ENCODE measurements around the gene GNRH2. TPM values are rescaled to one million over a fixed set of nuclear protein-coding genes. Genes with fewer than 3 reads are reported as not detected.
A peak's percentile ranks its signal among the peaks of the same experiment; 100 is the strongest.
"Not testable (repeated sequence)": the region's sequence is repeated elsewhere in the genome, so short reads cannot be mapped to it uniquely, and the experiment has no call there.

The GNRH2 gene
- polyA plus RNA-seq, 4 donors, result 0.27 to 0.43 TPM; not detected in 2

- DNase-seq (ENCODE audit: low read depth in 4 of 4, low spot score in 3 of 4), result peak in 1 of 4 donors; percentile 30
These were observed 1.5 kb upstream of the GNRH2 start for GRCh38 chr20:3041854-3042409.

- peak in 1 of 4 donors; percentile 13 for DNase-seq (ENCODE audit: low read depth in 4 of 4, low spot score in 3 of 4)
These were observed 797 bp upstream of the GNRH2 start for GRCh38 chr20:3042625-3043024.

DNA sequence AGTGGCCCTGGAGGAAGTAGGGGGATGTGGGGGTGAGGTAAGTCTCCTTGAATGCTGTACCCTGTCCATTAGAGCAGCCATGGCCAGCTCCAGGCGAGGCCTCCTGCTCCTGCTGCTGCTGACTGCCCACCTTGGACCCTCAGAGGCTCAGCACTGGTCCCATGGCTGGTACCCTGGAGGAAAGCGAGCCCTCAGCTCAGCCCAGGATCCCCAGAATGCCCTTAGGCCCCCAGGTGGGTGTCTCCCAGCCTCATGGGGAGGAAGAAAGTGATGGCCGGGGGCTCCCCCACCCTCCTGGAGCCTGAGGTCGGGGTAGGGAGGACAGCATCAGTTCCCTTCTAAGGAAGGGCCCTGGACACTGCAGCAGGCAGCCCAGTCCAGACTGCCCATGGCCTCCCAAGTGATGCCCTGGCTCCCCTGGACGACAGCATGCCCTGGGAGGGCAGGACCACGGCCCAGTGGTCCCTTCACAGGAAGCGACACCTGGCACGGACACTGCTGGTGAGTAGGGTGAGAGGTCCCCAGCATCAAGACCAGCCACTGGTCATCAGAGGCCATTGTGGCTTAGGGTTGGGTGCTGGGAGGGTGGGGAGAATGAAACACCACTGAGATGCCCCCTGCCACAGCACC lies 1.0 kb downstream of the GNRH2 start:
- DNase-seq (ENCODE audit: low read depth in 4 of 4, low spot score in 3 of 4), result no peak

DNA sequence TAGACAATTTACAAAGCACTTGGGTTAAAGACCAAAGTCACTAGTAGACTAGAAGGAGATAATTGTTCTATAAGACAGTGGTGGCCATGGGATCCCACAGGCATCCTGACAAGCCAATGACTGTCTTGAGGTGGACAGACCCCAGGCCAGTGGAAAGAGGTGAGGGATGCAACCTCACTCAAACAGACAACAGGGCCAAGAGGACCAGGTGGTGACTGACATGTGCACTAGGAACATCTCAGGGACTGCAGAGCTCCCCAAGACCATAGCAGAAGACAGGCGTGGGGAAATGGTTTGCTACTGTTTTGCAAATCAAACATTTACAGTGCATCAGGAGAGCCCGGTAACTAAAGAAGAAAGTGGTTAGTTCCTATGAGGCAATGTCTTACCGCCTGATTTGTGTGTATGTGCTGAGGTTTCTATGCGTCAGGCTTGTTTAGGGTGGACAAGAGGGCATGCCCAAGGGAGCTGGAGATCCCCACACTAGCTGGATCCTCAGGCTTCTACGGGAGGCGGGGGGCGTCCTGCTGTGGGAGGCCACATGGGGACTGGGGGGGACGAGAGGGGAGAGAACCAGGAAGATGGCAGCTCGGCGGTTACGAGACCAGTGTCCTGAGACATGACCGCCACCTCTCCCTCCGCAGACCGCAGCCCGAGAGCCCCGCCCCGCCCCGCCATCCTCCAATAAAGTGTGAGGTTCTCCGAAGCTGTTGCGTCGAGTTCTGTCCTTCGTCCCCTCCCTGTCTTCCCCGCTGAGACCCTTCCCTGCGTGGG lies 1.8 kb downstream of the GNRH2 start:
- no peak for DNase-seq (ENCODE audit: low read depth in 4 of 4, low spot score in 3 of 4)

GRCh38 chr20:3045816-3046676 lies 2.6 kb downstream of the GNRH2 start, which contains the start of gene MRPS26:
Gene MRPS26, plus strand, starts transcription at chr20:3046052. Its CDS starts 17 bp downstream, at chr20:3046069.
- DNase-seq (ENCODE audit: low read depth in 4 of 4, low spot score in 3 of 4), result peak; percentile 83 to 84 (median 84)

GRCh38 chr20:3046677-3047462 lies 3.4 kb downstream of the GNRH2 start:
- no peak for DNase-seq (ENCODE audit: low read depth in 4 of 4, low spot score in 3 of 4)

DNA sequence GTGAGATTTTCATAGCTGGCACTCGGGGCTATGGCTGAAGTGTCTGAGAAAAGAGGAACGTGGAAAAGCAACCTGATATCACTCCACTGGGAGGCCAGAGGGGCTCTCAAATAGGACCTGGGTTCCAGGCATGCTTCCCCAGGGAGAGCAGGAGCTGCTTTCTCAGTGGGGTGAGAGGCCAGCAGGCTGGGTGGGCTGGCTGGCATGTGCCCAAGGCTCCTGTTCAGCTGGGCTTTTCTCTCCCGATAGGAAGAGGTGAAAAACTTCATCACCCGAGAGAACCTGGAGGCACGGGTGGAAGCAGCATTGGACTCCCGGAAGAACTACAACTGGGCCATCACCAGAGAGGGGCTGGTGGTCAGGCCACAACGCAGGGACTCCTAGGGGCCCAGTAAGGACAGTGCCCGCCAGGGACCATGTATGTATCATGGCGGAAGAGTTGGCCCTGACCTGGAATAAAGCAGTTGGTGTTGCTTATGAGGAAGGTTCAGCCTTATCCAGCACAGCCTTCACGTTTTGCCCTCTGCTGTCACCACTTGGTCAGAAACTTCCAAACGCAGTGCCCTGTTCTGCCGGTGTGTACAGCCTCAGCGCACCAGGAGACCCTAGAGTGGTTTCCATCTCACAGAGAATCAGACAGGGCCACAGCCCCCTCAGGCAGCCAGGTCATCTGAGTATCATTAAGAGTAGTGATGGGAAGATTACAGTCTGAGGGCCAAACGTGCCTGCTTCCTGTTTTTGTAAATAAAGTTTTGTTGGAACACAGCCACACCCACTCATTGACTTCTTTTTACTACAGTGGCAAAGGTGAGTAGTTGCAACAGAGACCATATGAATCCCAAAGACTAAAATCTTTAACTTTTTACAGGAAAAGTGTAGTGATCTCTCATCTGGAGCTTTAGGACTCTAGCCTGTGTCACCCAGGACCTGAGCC lies 4.3 kb downstream of the GNRH2 start:
- no peak for DNase-seq (ENCODE audit: low read depth in 4 of 4, low spot score in 3 of 4)

GRCh38 chr20:3051385-3052019 lies 8.1 kb downstream of the GNRH2 start:
- DNase-seq (ENCODE audit: low read depth in 4 of 4, low spot score in 3 of 4), result no peak

GRCh38 chr20:3059489-3059888 lies 16.1 kb downstream of the GNRH2 start:
- no peak for DNase-seq (ENCODE audit: low read depth in 4 of 4, low spot score in 3 of 4)

DNA sequence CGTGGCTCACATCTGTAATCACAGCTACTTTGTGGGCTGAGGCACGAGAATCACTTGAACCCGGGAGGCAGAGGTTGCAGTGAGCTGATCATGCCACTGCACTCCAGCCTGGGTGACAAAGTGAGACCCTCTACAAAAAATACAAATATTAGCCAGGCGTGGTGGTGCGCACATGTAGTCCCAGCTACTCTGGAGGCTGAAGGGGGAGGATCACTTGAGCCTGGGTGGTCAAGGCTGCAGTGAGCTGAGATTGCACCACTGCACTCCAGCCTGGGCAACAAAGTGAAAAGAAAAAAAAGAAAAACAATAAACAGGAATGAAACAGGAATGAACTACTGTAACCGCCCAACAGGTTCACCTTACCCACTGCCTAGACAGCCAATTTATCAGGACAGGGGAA lies 20.7 kb downstream of the GNRH2 start:
- DNase-seq (ENCODE audit: low read depth in 4 of 4, low spot score in 3 of 4), result not testable (repeated sequence)

DNA sequence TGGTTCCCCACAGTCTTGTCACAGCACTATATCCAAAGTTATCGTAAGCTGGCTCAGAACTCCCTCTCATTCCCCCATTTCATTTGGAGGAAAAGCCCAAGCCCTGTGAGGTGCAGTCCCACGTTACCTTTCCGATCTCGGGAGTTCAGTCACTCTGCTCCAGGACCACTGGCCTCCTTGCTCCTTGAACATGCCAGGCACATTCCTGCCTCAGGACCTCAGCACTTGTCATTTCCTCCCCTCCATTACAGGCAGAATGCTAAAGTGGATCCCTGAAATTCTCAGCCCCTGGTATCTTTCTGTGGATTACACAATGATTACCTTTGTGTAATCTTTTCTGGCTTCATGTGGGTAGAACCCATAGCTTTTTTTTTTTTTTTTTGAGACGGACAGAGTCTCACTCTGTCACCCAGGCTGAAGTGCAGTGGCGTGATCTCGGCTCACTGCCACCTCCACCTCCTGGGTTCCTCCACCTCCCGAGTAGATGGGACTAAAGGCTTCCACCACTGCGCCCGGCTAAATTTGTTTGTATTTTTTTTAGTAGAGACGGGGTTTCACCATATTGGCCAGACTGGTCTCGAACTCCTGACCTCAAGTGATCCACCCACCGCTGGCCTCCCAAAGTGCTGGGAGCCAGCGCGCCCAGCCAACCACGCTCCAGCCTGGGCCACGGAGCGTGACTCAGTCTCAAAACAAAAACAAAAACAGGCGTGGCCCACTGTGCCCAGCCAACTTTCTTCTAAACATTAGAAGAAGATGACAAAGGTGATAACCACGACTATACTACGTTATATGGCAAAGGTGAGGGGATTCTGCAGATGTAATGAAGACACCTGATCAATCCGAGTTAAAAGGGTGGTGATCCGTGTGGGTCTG lies 24.0 kb downstream of the GNRH2 start:
- DNase-seq (ENCODE audit: low read depth in 4 of 4, low spot score in 3 of 4), result no peak

- no peak for DNase-seq (ENCODE audit: low read depth in 4 of 4, low spot score in 3 of 4)
These were observed 24.7 kb downstream of the GNRH2 start for GRCh38 chr20:3068075-3068474.

GRCh38 chr20:3068986-3069900 lies 25.8 kb downstream of the GNRH2 start:
- DNase-seq (ENCODE audit: low read depth in 4 of 4, low spot score in 3 of 4), result no peak

- DNase-seq (ENCODE audit: low read depth in 4 of 4, low spot score in 3 of 4), result no peak
These were observed 27.3 kb downstream of the GNRH2 start for GRCh38 chr20:3070725-3071124.

GRCh38 chr20:3071266-3071609 lies 27.8 kb downstream of the GNRH2 start:
- no peak for DNase-seq (ENCODE audit: low read depth in 4 of 4, low spot score in 3 of 4)

All from right renal pelvis (tissue), 4 donors.